HEK293T (cell line): Measurements from ENCODE around the gene TMTC3.

Source experiments
- ARNT ChIP-seq: fragments of 450-650 bp; IDR thresholded peaks from 2 replicates; pipeline ENCODE4 v1.6.1; 2017; ENCODE audit warnings: mild to moderate bottlenecking
- ELF4 ChIP-seq: fragments of 450-650 bp; IDR thresholded peaks from 2 replicates; pipeline ENCODE4 v1.6.1; 2017; ENCODE audit warnings: antibody characterized with exemption
- FOXA1 ChIP-seq: fragments of 450-650 bp; IDR thresholded peaks from 2 replicates; pipeline ENCODE4 v1.6.1; 2016; ENCODE audit warnings: mild to moderate bottlenecking
- FOXK2 ChIP-seq: fragments of 450-650 bp; IDR thresholded peaks from 2 replicates; pipeline ENCODE4 v1.6.1; 2016; ENCODE audit warnings: mild to moderate bottlenecking
- FOXM1 ChIP-seq: fragments of 450-650 bp; IDR thresholded peaks from 2 replicates; pipeline ENCODE4 v1.6.1; 2017; ENCODE audit warnings: mild to moderate bottlenecking, borderline replicate concordance
- HDGF ChIP-seq: fragments of 450-650 bp; IDR thresholded peaks from 2 replicates; pipeline ENCODE4 v1.6.1; 2017; ENCODE audit warnings: antibody characterized with exemption, borderline replicate concordance
- L3MBTL2 ChIP-seq: fragments of 450-650 bp; conservative IDR thresholded peaks from 2 replicates; pipeline ENCODE4 v1.6.1; 2016; ENCODE audit warnings: mild to moderate bottlenecking
- NFRKB ChIP-seq: fragments of 450-650 bp; IDR thresholded peaks from 2 replicates; pipeline ENCODE4 v1.6.1; 2016; ENCODE audit warnings: mild to moderate bottlenecking, moderate library complexity
- ZNF384 ChIP-seq: fragments of 450-650 bp; IDR thresholded peaks from 2 replicates; pipeline ENCODE4 v1.6.1; 2016

DNA sequence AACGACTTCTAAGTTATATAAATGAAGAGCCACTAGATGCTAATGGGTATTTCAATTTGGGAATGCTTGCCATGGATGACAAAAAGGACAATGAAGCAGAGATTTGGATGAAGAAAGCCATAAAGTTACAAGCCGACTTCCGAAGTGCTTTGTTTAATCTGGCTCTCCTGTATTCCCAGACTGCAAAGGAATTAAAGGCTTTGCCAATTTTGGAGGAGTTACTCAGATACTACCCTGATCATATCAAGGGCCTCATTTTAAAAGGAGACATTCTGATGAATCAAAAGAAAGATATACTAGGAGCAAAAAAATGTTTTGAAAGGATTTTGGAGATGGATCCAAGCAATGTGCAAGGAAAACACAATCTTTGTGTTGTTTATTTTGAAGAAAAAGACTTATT lies 52.8 kb downstream of the TMTC3 start:
- no peak for TF ChIP-seq ELF4
- TF ChIP-seq ZNF384 = no peak
- no peak for TF ChIP-seq NFRKB
- TF ChIP-seq HDGF = no peak
- TF ChIP-seq ARNT = no peak
- no peak for TF ChIP-seq FOXM1
- TF ChIP-seq FOXA1 = no peak
- TF ChIP-seq L3MBTL2 = no peak
- no peak for TF ChIP-seq FOXK2
